Stimulated activated CD8-positive, alpha-beta memory T cell treated with anti-CD3 and anti-CD28 coated beads, Interleukin-4, amount 100 ng/mL, for 24 hours (primary cell): Measurements from ENCODE around the gene MRPL19.

Source experiments
- DNase-seq: peaks from one replicate; pipeline ENCODE4 v3.0.0-alpha.2; 2020; ENCODE audit warnings: low read depth

Gene MRPL19

GRCh38 chr2:75616933-75617332, 29.6 kb upstream of the MRPL19 start:
- DNase-seq: no peak

- no peak for DNase-seq
Measured at GRCh38 chr2:75619956-75620740, 26.4 kb upstream of the MRPL19 start.

DNA sequence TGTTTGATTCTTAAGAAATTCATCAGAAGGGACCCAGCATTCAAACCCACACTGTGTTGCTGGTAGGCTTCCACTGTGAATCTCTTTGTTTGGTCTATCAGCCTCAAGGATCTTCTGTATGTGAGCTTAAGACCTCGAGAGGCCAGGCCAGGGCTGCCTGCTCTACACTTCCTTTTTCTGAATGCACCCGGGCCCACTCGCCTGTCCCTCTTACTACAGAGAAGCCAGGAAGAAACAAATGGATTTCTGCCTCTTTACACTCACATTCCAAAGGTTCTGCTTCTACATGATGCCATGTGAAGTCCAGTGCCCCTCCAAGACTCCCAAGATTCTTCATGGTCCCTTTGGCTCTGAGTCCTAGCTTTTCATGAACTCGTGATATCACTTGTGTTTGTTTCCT, 25.4 kb upstream of the MRPL19 start:
- DNase-seq: no peak

- DNase-seq: no peak
Measured at GRCh38 chr2:75622500-75622899, 24.1 kb upstream of the MRPL19 start.

GRCh38 chr2:75622929-75623328, 23.7 kb upstream of the MRPL19 start:
- DNase-seq: no peak

- peak; percentile 43 for DNase-seq
Measured at GRCh38 chr2:75627902-75628504, 18.6 kb upstream of the MRPL19 start.

DNA sequence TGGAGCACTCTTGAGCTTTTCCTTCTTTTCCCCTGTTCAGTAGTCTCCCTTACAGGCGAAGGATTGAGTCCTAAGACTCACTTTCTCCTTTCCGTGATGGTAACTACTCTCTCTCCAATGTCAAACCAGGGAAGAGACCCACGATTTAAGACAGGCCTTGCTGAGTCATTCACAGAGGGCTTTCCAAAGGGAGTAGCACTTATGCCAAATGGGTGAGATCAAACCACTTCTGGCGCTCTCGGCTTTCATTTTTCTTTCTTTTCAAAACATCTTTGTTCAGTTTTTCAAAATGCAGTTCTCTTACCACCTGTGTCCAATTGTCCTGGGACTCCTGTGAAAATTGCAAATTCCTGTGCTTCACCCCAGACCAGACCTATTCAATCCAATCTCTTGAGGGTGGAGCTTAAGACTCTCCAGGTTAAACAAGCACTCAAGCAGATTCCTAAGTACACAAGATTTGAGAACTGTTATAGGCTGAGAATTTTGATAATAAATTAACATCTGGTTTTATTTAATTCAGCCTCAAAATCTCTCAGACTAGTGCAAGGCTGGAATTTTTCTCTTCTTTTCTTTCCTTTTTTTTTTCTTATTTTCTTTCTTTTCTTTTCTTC, 14.4 kb upstream of the MRPL19 start:
- no peak for DNase-seq

GRCh38 chr2:75632813-75633212, 13.8 kb upstream of the MRPL19 start:
- DNase-seq: no peak

DNA sequence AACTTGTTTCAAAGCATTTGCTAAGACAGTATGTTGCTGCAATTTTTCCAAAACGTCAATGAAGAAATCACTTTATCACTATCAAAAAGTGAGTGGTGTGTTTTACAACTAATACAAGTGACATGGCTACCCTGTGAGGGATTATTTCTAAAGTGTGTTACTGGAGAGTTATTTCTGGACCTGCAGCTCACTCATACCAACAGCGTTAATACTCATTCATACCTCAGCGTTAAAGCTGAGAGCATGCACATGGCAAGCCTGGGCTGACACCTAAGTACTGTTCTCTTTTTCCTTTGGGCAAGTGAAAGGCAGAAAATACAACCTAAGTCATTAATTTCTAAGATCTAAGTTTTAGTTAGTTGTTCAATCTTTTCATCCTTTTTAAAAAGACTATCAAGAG, 13.0 kb upstream of the MRPL19 start:
- DNase-seq: no peak

GRCh38 chr2:75634945-75635344, 11.6 kb upstream of the MRPL19 start:
- DNase-seq: no peak

DNA sequence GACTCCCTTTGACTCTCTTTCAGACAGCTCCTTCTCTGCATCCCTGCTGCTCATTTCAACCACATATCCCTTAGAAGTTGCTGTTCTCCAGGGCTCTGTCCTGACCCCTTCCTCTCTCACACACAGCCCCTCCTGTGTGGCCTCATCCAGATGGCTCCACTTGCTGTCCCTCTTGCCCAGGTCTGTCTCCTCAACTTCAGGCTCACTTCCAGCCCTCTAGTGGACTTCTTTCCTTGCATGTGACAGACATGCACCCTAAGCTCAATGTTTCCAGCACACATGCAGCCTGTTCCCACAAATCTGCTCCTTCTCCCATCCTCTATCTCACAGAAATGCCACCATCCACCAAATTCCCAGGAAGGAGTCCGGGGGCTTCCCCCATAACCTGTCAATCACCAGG, 9.0 kb upstream of the MRPL19 start:
- no peak for DNase-seq

DNA sequence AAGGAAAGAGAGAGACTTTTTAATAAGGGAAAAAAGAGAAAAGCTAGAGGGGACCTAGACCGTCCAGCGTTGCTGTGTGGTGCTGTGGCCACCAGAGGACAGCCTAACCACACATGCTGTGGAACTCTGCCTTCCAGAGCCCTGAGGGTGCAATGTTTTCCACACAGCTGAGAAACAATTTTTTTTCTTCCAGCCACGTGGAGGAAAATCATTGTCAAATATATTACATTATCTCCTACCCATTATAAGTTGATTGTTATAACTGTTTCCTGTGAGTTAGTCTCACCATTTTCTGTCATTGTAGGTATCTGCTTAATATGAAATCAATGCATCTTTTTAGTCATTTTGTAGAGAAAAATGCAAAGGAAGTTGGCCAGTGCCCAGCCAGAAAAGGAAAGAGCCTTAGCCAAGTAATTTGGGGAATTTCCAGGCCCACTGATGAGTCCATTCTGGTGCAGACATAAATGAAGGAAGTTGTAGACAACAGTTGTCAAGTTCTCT, 5.9 kb upstream of the MRPL19 start:
- peak; percentile 31 for DNase-seq

- DNase-seq: no peak
Measured at GRCh38 chr2:75641587-75641986, 5.0 kb upstream of the MRPL19 start.

DNA sequence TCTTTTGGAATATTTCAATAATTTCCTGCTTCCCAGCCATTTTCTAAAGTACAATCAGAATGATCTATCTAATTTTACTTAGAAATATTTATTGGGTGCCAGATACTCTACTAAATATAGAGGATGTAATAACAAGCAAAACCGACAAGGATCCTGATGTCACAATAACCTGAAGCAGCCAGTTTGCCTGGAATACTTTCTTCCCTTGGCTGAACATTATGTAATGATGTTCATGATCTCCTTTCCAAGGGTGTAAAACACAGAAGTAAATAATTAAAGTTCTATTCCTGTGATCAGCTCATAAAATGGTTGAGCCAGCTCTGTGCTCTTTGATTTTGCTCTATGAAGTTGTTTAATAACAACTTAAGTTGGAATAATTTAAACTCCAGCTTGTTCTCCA, 2.6 kb upstream of the MRPL19 start:
- no peak for DNase-seq

DNA sequence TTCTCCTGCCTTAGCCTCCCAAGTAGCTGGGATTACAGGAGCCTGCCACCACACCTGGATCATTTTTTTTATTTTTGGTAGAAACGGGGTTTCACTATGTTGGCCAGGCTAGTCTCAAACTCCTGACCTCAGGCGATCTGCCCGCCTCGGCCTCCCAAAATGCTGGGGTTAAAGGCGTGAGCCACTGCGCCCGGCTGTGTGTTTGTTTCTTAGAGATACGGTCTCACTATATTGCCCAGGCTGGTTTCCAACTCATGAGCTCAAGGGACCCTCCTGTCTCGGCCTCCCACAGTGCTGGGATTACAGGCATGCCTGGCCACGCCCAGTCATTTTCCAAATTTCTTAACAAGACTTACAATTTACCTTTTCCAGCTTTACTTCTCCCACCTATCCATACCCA, 940 bp upstream of the MRPL19 start:
- DNase-seq: no peak

- DNase-seq: no peak
Measured at GRCh38 chr2:75646090-75646582, 447 bp upstream of the MRPL19 start.

DNA sequence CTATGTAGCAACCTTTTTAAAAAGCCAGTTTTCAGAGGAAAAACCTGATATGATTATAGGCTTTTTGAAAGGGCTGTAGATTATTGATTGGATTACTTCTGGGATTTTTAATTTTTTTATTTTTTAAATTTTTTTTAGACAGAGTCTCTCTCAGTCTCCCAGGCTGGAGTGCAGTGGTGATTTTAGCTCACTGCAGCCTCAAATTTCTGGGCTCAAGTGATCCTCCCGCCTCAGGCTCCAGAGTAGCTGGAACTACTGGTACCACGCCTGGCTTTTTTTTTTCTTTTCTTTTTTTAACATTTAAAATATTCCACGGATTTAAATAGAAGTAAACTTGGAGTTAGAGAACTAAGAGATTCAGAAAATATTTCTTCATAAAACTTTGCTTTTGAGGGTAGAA, 1.2 kb downstream of the MRPL19 start:
- DNase-seq: no peak

GRCh38 chr2:75654012-75654411, 7.4 kb downstream of the MRPL19 start:
- DNase-seq: no peak

DNA sequence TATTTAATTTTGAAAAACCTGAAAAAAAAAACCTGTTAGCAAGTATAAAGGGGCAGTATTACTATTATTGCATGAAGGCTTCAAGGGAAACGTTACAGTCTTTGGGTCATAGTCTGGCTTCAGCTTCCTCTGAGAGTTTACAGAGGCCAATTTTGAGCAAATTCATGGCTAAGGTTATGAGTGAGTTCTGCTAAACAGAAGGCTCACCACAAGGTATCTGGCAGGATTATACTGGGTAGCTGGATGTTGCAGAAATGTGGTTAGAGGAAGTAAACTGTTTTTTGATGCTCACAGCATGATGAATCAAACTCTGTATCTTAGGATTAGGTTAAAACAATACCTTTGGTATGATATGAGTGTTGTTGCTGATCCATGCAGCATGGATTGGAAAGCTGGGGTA, 9.3 kb downstream of the MRPL19 start:
- no peak for DNase-seq

GRCh38 chr2:75656563-75656962, 10.0 kb downstream of the MRPL19 start:
- no peak for DNase-seq

DNA sequence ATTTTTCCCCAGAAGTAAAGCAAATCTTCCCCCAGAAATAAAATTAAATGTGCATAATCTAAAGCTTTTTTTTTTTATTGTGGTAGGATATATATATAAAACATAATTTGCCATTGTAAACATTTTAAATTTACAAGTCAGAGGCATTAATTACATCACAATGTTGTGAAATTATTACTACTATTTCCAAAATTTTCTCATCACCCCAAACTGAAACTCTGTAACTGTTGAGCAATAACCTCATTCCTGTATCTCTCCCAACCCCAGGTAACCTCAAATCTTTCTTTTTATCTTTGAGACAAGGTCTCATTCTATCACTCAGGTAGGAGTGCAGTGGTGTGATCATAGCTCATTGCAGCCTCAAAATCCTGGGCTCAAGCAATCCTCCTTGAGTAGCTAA, 11.2 kb downstream of the MRPL19 start:
- no peak for DNase-seq

- no peak for DNase-seq
Measured at GRCh38 chr2:75666911-75667310, 20.3 kb downstream of the MRPL19 start.

GRCh38 chr2:75667884-75668283, 21.3 kb downstream of the MRPL19 start:
- DNase-seq: no peak
